ENCODE measurements around the gene OVCA2.

The OVCA2 gene

DNA sequence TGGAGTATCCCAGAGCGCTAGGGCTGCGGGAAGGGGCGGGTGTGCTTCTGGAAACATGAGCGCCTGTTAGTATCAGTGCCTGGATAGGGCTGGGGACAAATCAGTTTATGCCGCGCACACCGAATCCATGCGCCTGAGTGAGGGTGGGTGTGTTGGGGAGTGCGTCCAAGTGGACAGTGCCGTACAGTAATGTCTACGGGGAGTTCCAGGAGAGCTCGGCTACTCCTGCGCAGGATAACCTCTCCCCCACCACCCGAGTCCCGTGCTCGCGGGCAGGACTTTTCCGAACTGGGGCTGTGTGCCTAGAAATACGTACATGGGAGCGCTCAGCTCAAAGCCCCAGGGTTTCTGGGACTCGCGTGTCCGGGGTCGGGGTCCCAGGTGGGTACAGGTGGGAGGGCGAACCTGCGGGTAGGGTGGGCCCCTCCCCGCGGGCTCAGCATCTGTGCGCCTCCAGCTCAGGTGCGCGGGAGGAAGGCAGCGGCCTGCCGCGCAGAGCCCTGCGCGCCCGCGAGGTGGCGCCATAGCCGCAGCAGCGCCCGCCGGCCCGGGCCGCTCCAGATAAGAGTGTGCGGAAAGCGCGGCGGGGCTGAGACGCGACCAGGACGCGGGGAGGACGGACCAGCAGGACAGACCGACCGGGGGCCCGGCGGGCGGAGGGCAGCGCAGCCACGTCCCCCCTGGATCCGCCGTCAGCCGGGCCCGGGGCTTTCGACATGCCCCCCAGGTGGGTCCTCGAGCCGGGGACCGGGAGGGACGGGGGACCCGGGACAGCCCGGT lies 12.9 kb downstream of the OVCA2 start, which contains the start of gene HIC1 (continued):
- 0 out of 2 replicates have a peak, but pooled peaks have one; percentile 10 for TF ChIP-seq PRDM6 (tag by site-specific recombination; IDR thresholded peaks at IDR 0.05)
- TF ChIP-seq ZNF239 (tag by site-specific recombination; IDR thresholded peaks at IDR 0.05), result no peak
- TF ChIP-seq ZSCAN30 (tag by site-specific recombination; IDR thresholded peaks at IDR 0.05), result peak; percentile 87
- TF ChIP-seq ZNF394 (tag by site-specific recombination; IDR thresholded peaks at IDR 0.05; ENCODE audit: borderline replicate concordance), result peak; percentile 95
- TF ChIP-seq, protein P1, sequence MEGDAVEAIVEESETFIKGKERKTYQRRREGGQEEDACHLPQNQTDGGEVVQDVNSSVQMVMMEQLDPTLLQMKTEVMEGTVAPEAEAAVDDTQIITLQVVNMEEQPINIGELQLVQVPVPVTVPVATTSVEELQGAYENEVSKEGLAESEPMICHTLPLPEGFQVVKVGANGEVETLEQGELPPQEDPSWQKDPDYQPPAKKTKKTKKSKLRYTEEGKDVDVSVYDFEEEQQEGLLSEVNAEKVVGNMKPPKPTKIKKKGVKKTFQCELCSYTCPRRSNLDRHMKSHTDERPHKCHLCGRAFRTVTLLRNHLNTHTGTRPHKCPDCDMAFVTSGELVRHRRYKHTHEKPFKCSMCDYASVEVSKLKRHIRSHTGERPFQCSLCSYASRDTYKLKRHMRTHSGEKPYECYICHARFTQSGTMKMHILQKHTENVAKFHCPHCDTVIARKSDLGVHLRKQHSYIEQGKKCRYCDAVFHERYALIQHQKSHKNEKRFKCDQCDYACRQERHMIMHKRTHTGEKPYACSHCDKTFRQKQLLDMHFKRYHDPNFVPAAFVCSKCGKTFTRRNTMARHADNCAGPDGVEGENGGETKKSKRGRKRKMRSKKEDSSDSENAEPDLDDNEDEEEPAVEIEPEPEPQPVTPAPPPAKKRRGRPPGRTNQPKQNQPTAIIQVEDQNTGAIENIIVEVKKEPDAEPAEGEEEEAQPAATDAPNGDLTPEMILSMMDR (tag by site-specific recombination; IDR thresholded peaks at IDR 0.05), result peak; percentile 78
- TF ChIP-seq ZNF362 (tag by site-specific recombination; IDR thresholded peaks at IDR 0.05), result no peak
- TF ChIP-seq ZBTB11 (tag by site-specific recombination; conservative IDR thresholded peaks at IDR 0.05; ENCODE audit: low read depth), result peak; percentile 36; the same call in 1 of the 2 replicates
- peak; percentile 81; the same call in 1 of the 2 replicates for TF ChIP-seq ZNF660 (tag by site-specific recombination; IDR thresholded peaks at IDR 0.05)
- TF ChIP-seq ZNF335 (tag by site-specific recombination; conservative IDR thresholded peaks at IDR 0.05), result peak; percentile 41; the same call in 1 of the 2 replicates
- no peak for TF ChIP-seq ZNF416 (tag by site-specific recombination; IDR thresholded peaks at IDR 0.05)
- no peak for TF ChIP-seq OVOL3 (tag by site-specific recombination; IDR thresholded peaks at IDR 0.05)
- peak; percentile 56 for TF ChIP-seq SP2 (tag by site-specific recombination; IDR thresholded peaks at IDR 0.05)
- TF ChIP-seq ZEB2 (tag by site-specific recombination; IDR thresholded peaks at IDR 0.05), result peak; percentile 95
- TF ChIP-seq ZBTB7A (tag by site-specific recombination; IDR thresholded peaks at IDR 0.05; ENCODE audit: low read depth), result peak; percentile 20; the same call in 1 of the 2 replicates
- TF ChIP-seq, protein P2, sequence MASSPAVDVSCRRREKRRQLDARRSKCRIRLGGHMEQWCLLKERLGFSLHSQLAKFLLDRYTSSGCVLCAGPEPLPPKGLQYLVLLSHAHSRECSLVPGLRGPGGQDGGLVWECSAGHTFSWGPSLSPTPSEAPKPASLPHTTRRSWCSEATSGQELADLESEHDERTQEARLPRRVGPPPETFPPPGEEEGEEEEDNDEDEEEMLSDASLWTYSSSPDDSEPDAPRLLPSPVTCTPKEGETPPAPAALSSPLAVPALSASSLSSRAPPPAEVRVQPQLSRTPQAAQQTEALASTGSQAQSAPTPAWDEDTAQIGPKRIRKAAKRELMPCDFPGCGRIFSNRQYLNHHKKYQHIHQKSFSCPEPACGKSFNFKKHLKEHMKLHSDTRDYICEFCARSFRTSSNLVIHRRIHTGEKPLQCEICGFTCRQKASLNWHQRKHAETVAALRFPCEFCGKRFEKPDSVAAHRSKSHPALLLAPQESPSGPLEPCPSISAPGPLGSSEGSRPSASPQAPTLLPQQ (tag by site-specific recombination; IDR thresholded peaks at IDR 0.05), result peak; percentile 88
- no peak for TF ChIP-seq ZNF701 (tag by site-specific recombination; IDR thresholded peaks at IDR 0.05)
- TF ChIP-seq ZBTB8A (tag by site-specific recombination; IDR thresholded peaks at IDR 0.05), result peak; percentile 74
- TF ChIP-seq WT1 (tag by site-specific recombination; IDR thresholded peaks at IDR 0.05), result no peak
